ENCODE results near the gene MLC1.

Gene MLC1

DNA sequence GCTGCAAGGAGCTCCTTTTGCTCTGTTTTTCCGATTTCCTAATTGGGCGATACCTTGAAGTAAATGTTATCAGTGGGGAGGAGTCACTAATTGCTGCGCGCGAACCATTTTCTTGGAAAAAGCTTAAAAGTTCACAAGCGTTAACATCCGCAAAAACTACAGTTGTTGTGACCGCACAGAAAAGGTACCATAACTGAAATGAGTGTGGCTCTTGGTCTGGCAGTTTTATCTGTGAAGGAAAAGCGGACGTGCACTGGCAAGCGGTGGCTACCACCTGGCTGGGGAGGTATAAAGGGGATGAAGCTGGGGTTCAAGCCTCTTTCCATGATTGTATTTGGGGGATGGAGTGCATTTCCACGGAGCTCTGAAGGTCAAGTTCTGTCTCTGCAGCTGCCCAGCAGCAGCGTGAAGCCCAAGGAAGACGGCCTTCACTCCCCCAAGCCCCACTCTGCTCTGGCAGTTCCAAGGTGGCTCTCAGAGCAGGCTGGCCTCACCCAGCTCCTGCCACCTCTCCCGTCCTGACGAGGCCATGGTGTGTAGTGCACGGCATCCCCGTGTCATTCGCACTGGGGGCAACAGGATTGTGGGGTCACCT, 32.0 kb upstream of the MLC1 start:
- peaks cover 25% of the 10 kb centered on the region for H3K4me1 ChIP-seq (ENCODE audit: control insufficient read depth, insufficient read depth, low read length)
- peaks cover 7% of the 10 kb centered on the region for H3K27me3 ChIP-seq (replicated peaks; ENCODE audit: control insufficient read depth, insufficient read depth, low read length)
- H3K9me3 ChIP-seq (ENCODE audit: control insufficient read depth, low read length), result peaks cover 6% of the 10 kb centered on the region
- H3K9ac ChIP-seq (ENCODE audit: low read length), result no peak overlapping the region
- no peak for DNase-seq (ENCODE audit: low read depth)
- no peak overlapping the region for H3K4me3 ChIP-seq (ENCODE audit: low read length)
- no peaks in the 10 kb centered on the region for H3K36me3 ChIP-seq (ENCODE audit: control insufficient read depth, insufficient read depth, low read length, severe bottlenecking)

DNA sequence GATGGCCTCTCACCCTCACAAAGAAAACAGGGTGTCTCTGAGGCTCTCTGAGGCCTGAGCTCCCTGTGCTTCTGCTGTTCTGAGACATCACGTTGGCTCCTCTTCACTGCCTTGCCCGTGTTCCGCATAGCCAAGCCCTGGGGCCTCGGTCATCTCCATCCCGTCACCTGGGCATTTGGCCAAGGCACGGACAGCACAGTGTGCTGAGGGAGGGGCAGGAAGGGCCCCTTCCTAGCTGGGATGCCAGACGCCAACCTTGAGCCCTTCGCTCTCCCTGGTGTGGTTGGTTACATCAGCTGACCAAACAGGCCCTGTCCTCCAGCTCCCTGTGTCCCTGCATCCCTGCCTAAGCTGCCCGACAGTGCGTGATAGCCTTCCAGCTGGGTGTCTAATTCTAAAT, 30.5 kb upstream of the MLC1 start:
- peaks cover 25% of the 10 kb centered on the region for H3K4me1 ChIP-seq (ENCODE audit: control insufficient read depth, insufficient read depth, low read length)

DNA sequence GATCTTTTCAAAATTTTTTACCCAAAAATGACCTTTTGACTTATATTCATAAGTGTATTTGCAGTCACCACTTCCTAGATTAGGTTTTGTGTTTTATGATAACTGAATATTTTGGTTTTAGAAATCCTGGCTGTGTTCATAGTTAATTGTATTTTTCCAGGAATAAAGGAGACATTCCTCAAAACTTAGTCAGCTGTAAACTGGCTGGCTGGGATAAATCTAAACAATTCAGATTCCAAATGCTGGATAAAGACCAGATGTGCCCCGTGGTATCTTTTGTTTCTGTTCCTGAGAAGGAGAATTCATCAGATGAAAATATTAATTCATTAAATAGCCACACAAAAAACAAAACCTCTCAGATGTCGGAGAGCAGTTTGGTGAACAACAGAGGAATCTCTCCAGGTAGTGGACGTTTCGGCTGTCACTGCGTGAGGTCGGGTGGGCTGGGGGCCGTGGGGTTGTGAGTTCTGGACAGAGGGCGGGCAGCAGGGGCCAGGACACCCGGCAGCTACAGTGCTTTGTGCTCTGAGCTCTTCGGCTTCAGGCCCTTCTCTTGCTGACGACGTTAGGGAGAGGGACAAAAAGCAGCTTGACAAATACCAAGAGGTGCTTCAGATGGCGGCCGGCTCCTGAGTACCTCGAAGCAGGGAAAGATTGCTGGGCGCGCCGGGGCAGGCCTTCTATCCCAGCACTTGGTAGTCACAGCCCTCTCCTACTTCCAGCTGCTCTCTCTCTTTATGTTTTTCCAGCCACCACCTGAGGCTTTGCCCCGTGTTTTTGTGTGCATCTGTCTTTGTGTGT, 29.2 kb upstream of the MLC1 start:
- H3K36me3 ChIP-seq (ENCODE audit: control insufficient read depth, insufficient read depth, low read length, severe bottlenecking), result no peaks in the 10 kb centered on the region
- peaks cover 6% of the 10 kb centered on the region for H3K27me3 ChIP-seq (replicated peaks; ENCODE audit: control insufficient read depth, insufficient read depth, low read length)
- peaks cover 18% of the 10 kb centered on the region for H3K4me1 ChIP-seq (ENCODE audit: control insufficient read depth, insufficient read depth, low read length)
- no peaks in the 10 kb centered on the region for H3K9me3 ChIP-seq (ENCODE audit: control insufficient read depth, low read length)
- DNase-seq (ENCODE audit: low read depth), result peak; percentile 88
- H3K9ac ChIP-seq (ENCODE audit: low read length), result peak overlapping the region; percentile 56
- H3K4me3 ChIP-seq (ENCODE audit: low read length), result peak overlapping the region; percentile 40

More for the DNA sequence above, 30.5 kb upstream of the MLC1 start:
- peaks cover 8% of the 10 kb centered on the region for H3K27me3 ChIP-seq (replicated peaks; ENCODE audit: control insufficient read depth, insufficient read depth, low read length)
- no peaks in the 10 kb centered on the region for H3K36me3 ChIP-seq (ENCODE audit: control insufficient read depth, insufficient read depth, low read length, severe bottlenecking)
- no peak overlapping the region for H3K4me3 ChIP-seq (ENCODE audit: low read length)
- peak; percentile 28 for DNase-seq (ENCODE audit: low read depth)
- H3K9ac ChIP-seq (ENCODE audit: low read length), result no peak overlapping the region
- H3K9me3 ChIP-seq (ENCODE audit: control insufficient read depth, low read length), result no peaks in the 10 kb centered on the region

DNA sequence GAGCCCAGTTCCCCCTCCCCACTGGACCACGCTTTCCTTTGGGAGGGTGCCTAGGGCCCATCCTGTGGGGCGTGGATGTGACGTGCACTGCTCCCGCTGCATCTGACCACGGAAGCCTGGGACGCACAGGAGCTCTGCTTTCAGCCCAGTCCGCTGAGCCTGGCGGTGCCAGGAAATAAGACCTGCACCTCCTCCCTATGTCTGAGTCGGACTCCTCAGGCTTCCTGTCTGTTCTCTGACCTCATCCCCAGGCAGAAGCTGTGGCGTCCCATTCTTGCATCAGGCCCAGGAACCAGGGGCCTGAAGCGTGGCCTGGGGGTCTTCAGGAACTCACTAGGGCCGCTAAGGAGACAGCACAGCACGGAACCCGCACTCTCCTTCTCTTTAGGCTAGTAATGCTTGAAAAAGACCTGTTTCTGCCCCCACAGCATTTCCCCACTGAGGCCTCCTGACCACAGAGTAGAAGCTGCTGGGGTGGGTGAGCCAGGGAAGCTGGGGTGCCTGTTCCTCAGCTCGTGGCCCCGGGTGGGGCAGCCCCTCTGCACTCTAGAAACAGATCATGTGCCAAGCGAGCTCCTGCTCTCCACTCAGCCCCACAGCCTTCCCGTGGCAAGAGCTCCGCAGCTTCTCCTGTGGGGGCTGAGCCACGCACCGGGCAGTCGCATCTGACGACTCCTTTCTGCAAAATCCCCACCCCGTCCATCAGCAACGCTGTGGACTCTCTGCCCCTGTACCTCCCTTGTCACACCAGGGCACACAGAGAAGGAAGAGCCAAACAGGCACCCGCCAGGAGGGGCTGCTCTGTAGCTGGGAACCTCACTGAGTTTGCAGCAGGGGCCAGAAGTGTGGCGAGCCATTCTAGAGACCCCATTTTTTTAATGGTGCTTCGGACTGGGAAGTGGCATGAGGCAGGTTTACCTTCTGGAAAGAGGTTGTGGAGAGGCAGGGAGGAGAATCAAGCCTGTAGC, 27.2 kb upstream of the MLC1 start:
- H3K27me3 ChIP-seq (replicated peaks; ENCODE audit: control insufficient read depth, insufficient read depth, low read length), result peaks cover 11% of the 10 kb centered on the region
- DNase-seq (ENCODE audit: low read depth), result peak; percentile 60
- H3K9me3 ChIP-seq (ENCODE audit: control insufficient read depth, low read length), result no peaks in the 10 kb centered on the region
- H3K4me3 ChIP-seq (ENCODE audit: low read length), result no peak overlapping the region
- H3K4me1 ChIP-seq (ENCODE audit: control insufficient read depth, insufficient read depth, low read length), result peaks cover 6% of the 10 kb centered on the region
- H3K9ac ChIP-seq (ENCODE audit: low read length), result no peak overlapping the region
- H3K36me3 ChIP-seq (ENCODE audit: control insufficient read depth, insufficient read depth, low read length, severe bottlenecking), result no peaks in the 10 kb centered on the region

DNA sequence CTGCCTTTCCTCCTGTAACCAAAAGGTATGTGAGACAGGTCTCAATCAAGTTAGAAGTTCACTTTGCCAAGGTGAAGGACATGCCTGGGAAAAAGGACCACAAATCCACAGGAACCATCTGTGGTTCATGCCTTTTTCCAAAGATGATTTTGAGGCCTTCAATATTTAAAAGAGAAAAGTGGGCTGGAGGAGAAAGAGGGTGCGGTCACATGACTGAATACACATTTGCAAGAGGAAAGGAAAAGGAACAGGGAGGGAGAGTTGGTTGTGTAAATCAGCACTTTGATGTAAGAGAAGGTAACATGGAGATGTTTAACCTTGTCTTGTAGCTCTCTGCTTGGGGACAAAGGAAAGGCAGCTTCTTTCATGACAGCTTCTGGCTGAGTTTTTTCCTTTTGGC, 25.8 kb upstream of the MLC1 start:
- Histone ChIP-seq H3K4me3 (ENCODE audit: low read length) (no peak overlapping the region), H3K27me3 (replicated peaks; ENCODE audit: control insufficient read depth, insufficient read depth, low read length) (peaks cover 11% of the 10 kb centered on the region), H3K9ac (ENCODE audit: low read length) (no peak overlapping the region), H3K4me1 (ENCODE audit: control insufficient read depth, insufficient read depth, low read length) (peaks cover 6% of the 10 kb centered on the region), H3K9me3 (ENCODE audit: control insufficient read depth, low read length) (no peaks in the 10 kb centered on the region), H3K36me3 (ENCODE audit: control insufficient read depth, insufficient read depth, low read length, severe bottlenecking) (no peaks in the 10 kb centered on the region)
- DNase-seq (ENCODE audit: low read depth), result no peak

DNA sequence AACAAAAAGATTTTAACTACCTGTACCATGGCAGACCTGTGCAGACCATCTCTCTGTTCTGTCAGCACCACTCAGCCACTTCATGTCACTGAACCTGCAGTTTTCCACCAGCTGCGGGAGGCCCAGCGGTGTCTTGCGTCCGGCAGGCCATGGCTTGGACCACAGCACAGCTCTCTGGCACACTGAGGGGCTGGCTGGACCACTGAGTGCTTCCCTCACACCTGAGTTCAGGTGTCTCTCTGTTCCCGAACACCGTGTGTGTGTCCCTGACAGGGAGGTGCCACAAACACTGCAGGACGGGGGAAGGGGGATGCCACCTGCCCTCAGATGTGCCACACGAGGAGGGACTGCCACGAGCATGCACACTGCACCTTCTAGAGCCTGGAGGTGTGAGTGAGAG, 22.3 kb upstream of the MLC1 start:
- Histone ChIP-seq H3K9ac (ENCODE audit: low read length) (no peak overlapping the region), H3K27me3 (replicated peaks; ENCODE audit: control insufficient read depth, insufficient read depth, low read length) (peaks cover 18% of the 10 kb centered on the region), H3K9me3 (ENCODE audit: control insufficient read depth, low read length) (no peaks in the 10 kb centered on the region), H3K36me3 (ENCODE audit: control insufficient read depth, insufficient read depth, low read length, severe bottlenecking) (no peaks in the 10 kb centered on the region), H3K4me1 (ENCODE audit: control insufficient read depth, insufficient read depth, low read length) (no peaks in the 10 kb centered on the region), H3K4me3 (ENCODE audit: low read length) (no peak overlapping the region)
- no peak for DNase-seq (ENCODE audit: low read depth)

DNA sequence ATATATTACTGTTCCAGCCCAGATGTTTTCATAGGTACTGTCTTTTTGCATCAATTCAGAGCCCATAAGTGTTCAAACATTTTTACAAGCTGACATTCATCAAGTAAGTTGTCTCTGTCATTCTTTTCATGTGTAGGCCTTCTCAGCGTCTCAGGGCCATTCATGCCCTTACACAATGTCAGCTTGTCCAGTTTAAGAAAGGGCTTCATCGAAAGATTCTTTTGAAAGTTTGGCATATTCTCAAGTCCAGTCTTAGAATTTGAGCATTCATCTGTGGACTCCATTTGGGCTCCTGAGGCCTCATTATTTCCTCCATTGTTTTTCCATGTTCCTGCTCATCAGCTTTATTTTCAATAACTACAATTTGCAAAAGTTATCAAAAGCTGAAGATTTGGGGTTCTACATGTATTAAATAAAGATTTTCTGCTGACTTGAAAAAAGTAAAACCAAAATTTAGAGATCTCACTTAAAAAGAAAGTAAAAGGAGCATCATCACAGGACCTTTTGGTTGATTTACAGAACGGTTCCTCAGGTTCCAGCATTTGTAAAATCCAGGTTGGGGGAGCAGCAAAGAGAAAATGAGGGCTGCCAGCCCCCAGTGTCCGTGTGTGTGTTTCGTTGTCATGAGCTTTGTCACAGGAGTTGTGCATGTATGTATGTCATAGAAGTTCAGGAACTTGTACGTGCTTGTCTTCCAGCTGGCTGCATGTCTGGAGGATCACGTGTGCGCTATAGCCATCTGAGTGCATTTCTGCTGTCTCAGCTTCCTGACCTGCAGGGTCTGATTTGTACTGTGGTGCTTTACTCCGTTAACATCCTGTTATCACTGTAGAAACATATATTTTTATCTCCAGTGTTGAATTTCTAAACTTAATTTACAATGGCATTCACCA, 20.2 kb upstream of the MLC1 start:
- no peak for DNase-seq (ENCODE audit: low read depth)

DNA sequence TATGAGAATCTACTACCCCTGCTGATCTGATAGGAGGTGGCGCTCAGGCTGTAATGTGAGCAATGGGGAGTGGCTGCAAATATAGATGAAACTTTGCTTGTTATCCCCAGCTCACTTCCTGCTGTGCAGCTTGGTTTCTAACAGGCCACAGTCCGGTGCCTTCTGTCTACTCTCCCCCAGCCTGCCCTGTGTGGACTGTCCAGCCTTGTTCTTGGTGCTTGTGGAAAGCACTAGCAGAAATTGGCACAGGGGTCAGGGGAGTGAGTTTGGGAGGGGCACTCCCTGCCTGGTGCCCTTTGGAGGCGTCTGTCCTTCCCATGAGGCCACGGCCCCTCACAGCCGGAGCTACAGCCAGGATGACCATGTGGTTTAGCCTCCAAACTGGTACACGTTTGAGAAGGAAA, 18.9 kb upstream of the MLC1 start:
- no peak for DNase-seq (ENCODE audit: low read depth)
- no peaks in the 10 kb centered on the region for H3K9me3 ChIP-seq (ENCODE audit: control insufficient read depth, low read length)
- H3K4me3 ChIP-seq (ENCODE audit: low read length), result no peak overlapping the region
- H3K27me3 ChIP-seq (replicated peaks; ENCODE audit: control insufficient read depth, insufficient read depth, low read length), result peaks cover 30% of the 10 kb centered on the region
- H3K9ac ChIP-seq (ENCODE audit: low read length), result no peak overlapping the region
- H3K36me3 ChIP-seq (ENCODE audit: control insufficient read depth, insufficient read depth, low read length, severe bottlenecking), result no peaks in the 10 kb centered on the region
- no peaks in the 10 kb centered on the region for H3K4me1 ChIP-seq (ENCODE audit: control insufficient read depth, insufficient read depth, low read length)

More for the DNA sequence above, 20.2 kb upstream of the MLC1 start:
- no peaks in the 10 kb centered on the region for H3K36me3 ChIP-seq (ENCODE audit: control insufficient read depth, insufficient read depth, low read length, severe bottlenecking)
- H3K4me3 ChIP-seq (ENCODE audit: low read length), result no peak overlapping the region
- no peak overlapping the region for H3K9ac ChIP-seq (ENCODE audit: low read length)
- H3K4me1 ChIP-seq (ENCODE audit: control insufficient read depth, insufficient read depth, low read length), result no peaks in the 10 kb centered on the region
- no peaks in the 10 kb centered on the region for H3K9me3 ChIP-seq (ENCODE audit: control insufficient read depth, low read length)
- peaks cover 30% of the 10 kb centered on the region for H3K27me3 ChIP-seq (replicated peaks; ENCODE audit: control insufficient read depth, insufficient read depth, low read length)

DNA sequence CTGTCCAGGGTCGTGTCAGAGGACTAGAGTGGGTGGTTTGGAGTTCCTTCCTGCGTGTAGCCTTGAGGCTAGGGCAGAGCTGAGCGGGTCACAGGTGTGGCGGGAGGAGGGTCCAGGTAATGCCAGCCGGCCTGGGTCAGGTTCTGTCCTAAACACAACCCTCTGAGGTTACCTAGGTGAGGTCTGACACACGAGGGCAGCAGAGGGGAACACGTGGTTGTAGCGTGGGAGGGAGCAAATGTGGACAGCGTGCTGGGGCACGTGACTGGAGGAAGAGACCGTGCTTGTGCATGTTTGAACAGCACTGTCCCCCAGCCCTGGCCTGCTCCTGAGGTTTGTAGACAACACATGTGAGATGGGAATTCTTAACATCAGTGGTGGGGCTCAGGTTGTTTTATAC, 17.7 kb upstream of the MLC1 start:
- no peak overlapping the region for H3K4me3 ChIP-seq (ENCODE audit: low read length)
- H3K4me1 ChIP-seq (ENCODE audit: control insufficient read depth, insufficient read depth, low read length), result no peaks in the 10 kb centered on the region
- H3K27me3 ChIP-seq (replicated peaks; ENCODE audit: control insufficient read depth, insufficient read depth, low read length), result peaks cover 27% of the 10 kb centered on the region
- H3K9me3 ChIP-seq (ENCODE audit: control insufficient read depth, low read length), result no peaks in the 10 kb centered on the region
- DNase-seq (ENCODE audit: low read depth), result no peak
- no peaks in the 10 kb centered on the region for H3K36me3 ChIP-seq (ENCODE audit: control insufficient read depth, insufficient read depth, low read length, severe bottlenecking)
- no peak overlapping the region for H3K9ac ChIP-seq (ENCODE audit: low read length)

DNA sequence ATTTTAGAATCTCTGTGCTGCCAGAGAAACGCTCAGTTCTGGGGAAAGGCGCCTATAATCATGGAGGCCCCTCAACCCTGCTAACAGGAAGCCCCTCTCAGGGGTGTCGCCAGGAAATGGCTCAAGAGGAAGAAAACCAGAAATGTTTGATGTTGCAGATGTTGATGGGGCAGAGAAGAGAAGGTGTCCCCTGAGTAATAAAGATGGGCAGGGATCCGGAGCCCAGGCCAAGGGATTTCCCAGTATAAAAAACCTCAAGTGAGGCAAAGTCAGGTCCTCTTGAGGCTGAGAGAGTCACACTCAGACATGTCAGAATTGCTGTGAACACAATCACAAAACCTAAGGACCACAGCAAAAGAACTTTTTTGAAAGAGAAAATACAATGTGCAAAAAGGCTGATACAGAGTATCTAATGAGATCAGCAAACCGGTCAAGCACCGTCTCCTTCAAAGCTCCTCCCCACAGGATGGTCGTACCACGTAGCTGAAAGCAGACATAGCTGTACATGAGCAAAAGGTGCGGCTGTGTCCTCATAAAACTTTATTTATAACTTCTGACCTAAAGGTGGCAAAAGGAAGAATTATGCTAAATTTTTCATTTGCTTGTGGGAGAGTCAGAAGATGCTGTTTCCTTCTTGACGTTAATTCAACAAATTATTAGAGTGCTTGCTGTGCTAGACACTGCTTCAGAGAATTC, 16.8 kb upstream of the MLC1 start:
- Histone ChIP-seq H3K36me3 (ENCODE audit: control insufficient read depth, insufficient read depth, low read length, severe bottlenecking) (no peaks in the 10 kb centered on the region), H3K27me3 (replicated peaks; ENCODE audit: control insufficient read depth, insufficient read depth, low read length) (peaks cover 26% of the 10 kb centered on the region), H3K9me3 (ENCODE audit: control insufficient read depth, low read length) (no peaks in the 10 kb centered on the region), H3K4me3 (ENCODE audit: low read length) (no peak overlapping the region), H3K9ac (ENCODE audit: low read length) (no peak overlapping the region), H3K4me1 (ENCODE audit: control insufficient read depth, insufficient read depth, low read length) (no peaks in the 10 kb centered on the region)
- no peak for DNase-seq (ENCODE audit: low read depth)
